ENCODE measurements around the gene TRAF7. TPM values are rescaled to one million over a fixed set of nuclear protein-coding genes. Genes with fewer than 3 reads are reported as not detected.
A peak's percentile ranks its signal among the peaks of the same experiment; 100 is the strongest.

Gene TRAF7
- total RNA-seq, 6 experiments from 2014 or later: 40.9 to 56.2 (median 46.2) TPM

DNA sequence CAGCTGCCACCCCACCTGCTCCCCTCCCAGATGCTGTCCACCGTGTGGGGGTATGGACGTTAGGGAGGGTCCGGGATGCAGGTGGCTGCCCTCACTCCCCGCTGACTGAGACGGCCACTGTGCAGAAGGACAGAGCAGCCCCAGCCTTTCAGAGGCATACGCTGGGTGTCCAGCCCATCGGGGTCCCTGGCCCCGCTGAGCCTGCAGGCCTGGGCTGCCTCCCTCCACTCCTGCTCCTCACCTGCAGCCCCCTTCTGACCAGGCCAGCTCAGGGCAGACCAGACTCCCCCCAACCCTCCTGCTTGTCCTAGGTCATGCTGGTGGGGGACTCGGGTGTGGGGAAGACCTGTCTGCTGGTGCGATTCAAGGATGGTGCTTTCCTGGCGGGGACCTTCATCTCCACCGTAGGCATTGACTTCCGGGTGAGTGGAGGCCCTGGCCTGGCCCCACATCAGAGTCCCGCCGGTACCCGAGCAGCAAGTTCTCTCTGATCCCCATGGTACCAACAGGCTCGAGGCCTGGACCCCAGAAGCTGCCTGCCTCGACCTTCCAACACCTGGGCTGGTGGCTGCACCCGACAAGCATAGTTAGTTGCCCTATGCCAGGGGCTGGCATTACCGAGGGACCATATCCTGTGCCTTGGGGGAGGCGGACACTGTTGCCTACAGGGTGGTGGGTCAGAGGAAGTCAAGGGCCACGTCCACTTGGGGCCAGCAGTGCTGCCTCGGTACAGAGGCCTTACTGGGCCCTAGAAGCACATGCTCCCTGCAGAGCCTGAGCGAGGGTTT is 5.8 kb upstream of the TRAF7 start:
- Histone ChIP-seq H3K4me1 (peaks cover 0 to 68% (median 23%) of the 10 kb centered on the region in 4 donors), H3K27me3 (no peaks in the 10 kb centered on the region), H3K27ac (peak overlapping the region in 1 of 3 donors; percentile 16), H3K4me3 (peak overlapping the region in 1 of 3 donors; percentile 53), H3K9me3 (no peaks in the 10 kb centered on the region), H3K36me3 (peaks cover 0 to 7% (median 0%) of the 10 kb centered on the region in 4 donors)
- TF ChIP-seq, protein P1, sequence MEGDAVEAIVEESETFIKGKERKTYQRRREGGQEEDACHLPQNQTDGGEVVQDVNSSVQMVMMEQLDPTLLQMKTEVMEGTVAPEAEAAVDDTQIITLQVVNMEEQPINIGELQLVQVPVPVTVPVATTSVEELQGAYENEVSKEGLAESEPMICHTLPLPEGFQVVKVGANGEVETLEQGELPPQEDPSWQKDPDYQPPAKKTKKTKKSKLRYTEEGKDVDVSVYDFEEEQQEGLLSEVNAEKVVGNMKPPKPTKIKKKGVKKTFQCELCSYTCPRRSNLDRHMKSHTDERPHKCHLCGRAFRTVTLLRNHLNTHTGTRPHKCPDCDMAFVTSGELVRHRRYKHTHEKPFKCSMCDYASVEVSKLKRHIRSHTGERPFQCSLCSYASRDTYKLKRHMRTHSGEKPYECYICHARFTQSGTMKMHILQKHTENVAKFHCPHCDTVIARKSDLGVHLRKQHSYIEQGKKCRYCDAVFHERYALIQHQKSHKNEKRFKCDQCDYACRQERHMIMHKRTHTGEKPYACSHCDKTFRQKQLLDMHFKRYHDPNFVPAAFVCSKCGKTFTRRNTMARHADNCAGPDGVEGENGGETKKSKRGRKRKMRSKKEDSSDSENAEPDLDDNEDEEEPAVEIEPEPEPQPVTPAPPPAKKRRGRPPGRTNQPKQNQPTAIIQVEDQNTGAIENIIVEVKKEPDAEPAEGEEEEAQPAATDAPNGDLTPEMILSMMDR (IDR thresholded peaks at IDR 0.05): no peak
- no peak for TF ChIP-seq POLR2A (IDR thresholded peaks at IDR 0.05)
- intact Hi-C loops (cut with DNase I): loop anchor here (5.0 kb wide), 3 partner anchors 113 to 128 kb away; partner anchors contain the start of gene NHERF2 (in 1 of the 2)
- WGBS (ENCODE audit: insufficient coverage, low coverage, low lambda C conversion rate, missing lambda C conversion rate): no CpG with 5 or more reads among the region's 24 CpGs
- DNase-seq (peak in 1 of 3 donors; percentile 51), ATAC-seq (no peak)

- Histone ChIP-seq H3K4me1 (peaks cover 0 to 68% (median 23%) of the 10 kb centered on the region in 4 donors), H3K36me3 (peaks cover 0 to 7% (median 0%) of the 10 kb centered on the region in 4 donors), H3K4me3 (no peak overlapping the region), H3K9me3 (no peaks in the 10 kb centered on the region), H3K27me3 (no peaks in the 10 kb centered on the region), H3K27ac (peak overlapping the region in 1 of 3 donors; percentile 16)
- ATAC-seq (no peak), DNase-seq (peak in 2 of 3 donors; percentile 79 to 81)
- 8% methylated on average over 9 of the region's 18 CpGs for WGBS (ENCODE audit: insufficient coverage, low coverage, low lambda C conversion rate, missing lambda C conversion rate)
- intact Hi-C loops (cut with DNase I): loop anchor here in 1 of 2 donors (5.0 kb wide), 1 partner anchor 113 kb away; no protein-coding TSS in a partner anchor
- no peak for TF ChIP-seq POLR2A (IDR thresholded peaks at IDR 0.05)
- TF ChIP-seq, protein P1 (IDR thresholded peaks at IDR 0.05): peak in 1 of 4 donors; percentile 16
Observed at GRCh38 chr16:2150418-2151187, 5.0 kb upstream of the TRAF7 start.

GRCh38 chr16:2151188-2152091 is 4.1 kb upstream of the TRAF7 start:
- Histone ChIP-seq H3K4me1 (peaks cover 0 to 68% (median 23%) of the 10 kb centered on the region in 4 donors), H3K27me3 (no peaks in the 10 kb centered on the region), H3K4me3 (peak overlapping the region in 1 of 3 donors; percentile 95), H3K9me3 (no peaks in the 10 kb centered on the region), H3K27ac (peak overlapping the region in 2 of 3 donors; percentile 5 to 79), H3K36me3 (peaks cover 0 to 7% (median 0%) of the 10 kb centered on the region in 4 donors)
- intact Hi-C loops (cut with DNase I): loop anchor here in 1 of 2 donors (5.0 kb wide), 1 partner anchor 114 kb away; no protein-coding TSS in a partner anchor
- no peak for TF ChIP-seq POLR2A (IDR thresholded peaks at IDR 0.05)
- TF ChIP-seq, protein P1 (IDR thresholded peaks at IDR 0.05): no peak
- DNase-seq: peak in 1 of 3 donors; percentile 53
- 44% methylated on average over 8 of the region's 13 CpGs for WGBS (ENCODE audit: insufficient coverage, low coverage, low lambda C conversion rate, missing lambda C conversion rate)
- no peak for ATAC-seq
